Stimulated activated naive B cell treated with anti-CD40 and anti-IgM and Interleukin-4, amounts not matched to agents 10 μg/mL and 1 μg/mL and 100 μg/mL, for 72 hours (primary cell): Measurements from ENCODE around the gene AP5M1.
"Not testable (repeated sequence)": the region's sequence is repeated elsewhere in the genome, so short reads cannot be mapped to it uniquely, and the experiment has no call there.

Experiments used
- ATAC-seq, 2 donors: fragments of 150-1000 bp; cut with Tn5 transposase; replicated peaks; 2 replicates each; pipeline ENCODE4 v1.10.0; 2021; ENCODE audit warnings: moderate library complexity in 1 of 2
- DNase-seq: peaks from one replicate; pipeline ENCODE4 v3.0.0; 2021
- H3K27ac Mint-ChIP-seq: one replicate; pipeline ENCODE4 v1.8.0; 2022; ENCODE audit warnings: mild to moderate bottlenecking, mixed read lengths
- H3K27me3 Mint-ChIP-seq, 2 donors: one replicate each; pipeline ENCODE4 v1.8.0; 2022; ENCODE audit warnings: mixed read lengths in 2 of 2
- H3K36me3 Mint-ChIP-seq, 2 donors: one replicate each; pipeline ENCODE4 v1.8.0; 2022; ENCODE audit warnings: mixed read lengths in 2 of 2, mild to moderate bottlenecking in 1 of 2
- H3K4me1 Mint-ChIP-seq, 2 donors: one replicate each; pipeline ENCODE4 v1.8.0; 2022; ENCODE audit warnings: mixed read lengths in 2 of 2, mild to moderate bottlenecking in 1 of 2
- H3K4me3 Mint-ChIP-seq, 2 donors: one replicate each; pipeline ENCODE4 v1.8.0; 2022; ENCODE audit warnings: mild to moderate bottlenecking in 2 of 2, mixed read lengths in 2 of 2, moderate library complexity in 1 of 2
- H3K9me3 Mint-ChIP-seq, 2 donors: one replicate each; pipeline ENCODE4 v1.8.0; 2022; ENCODE audit warnings: mixed read lengths in 2 of 2, mild to moderate bottlenecking in 1 of 2

Gene AP5M1

DNA sequence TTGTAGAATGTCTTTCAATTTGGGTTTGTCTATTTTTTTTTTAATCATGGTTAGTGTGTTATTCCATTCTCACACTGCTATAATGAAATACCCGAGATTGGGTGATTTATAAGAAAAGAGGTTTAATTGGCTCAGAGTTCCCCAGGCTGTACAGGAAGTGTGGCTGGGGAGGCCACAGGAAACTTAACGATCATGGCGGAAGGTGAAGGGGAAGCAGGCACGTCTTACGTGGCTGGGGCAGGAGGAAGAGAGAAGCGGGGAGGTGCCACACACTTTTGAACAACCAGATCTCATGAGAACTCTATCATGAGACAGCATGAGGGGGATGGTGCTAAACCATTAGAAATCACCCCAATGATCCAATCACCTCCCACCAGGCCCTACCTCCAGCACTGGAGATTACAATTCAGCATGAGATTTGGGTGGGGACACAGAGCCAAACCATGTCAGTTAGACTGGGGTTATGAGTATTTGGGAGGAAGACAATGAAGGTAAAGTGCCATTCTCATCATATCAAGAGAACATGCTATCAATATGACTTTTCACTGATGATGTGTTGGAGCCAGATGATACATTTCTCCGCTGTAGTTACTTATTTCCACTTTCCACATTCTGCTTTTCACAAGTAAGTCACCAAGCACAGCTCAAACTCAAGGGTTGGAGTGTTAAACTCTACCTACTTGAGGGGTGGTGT is 45.8 kb downstream of the AP5M1 start:
- no peak overlapping the region for H3K27ac Mint-ChIP-seq
- no peaks in the 10 kb centered on the region for H3K36me3 Mint-ChIP-seq
- peaks cover 2 to 6% of the 10 kb centered on the region in 2 donors for H3K4me1 Mint-ChIP-seq
- no peak overlapping the region for H3K4me3 Mint-ChIP-seq
- H3K27me3 Mint-ChIP-seq = peaks cover 0 to 6% of the 10 kb centered on the region in 2 donors
- peaks cover 5% of the 10 kb centered on the region in 2 donors for H3K9me3 Mint-ChIP-seq
- no peak for DNase-seq
- no peak for ATAC-seq

DNA sequence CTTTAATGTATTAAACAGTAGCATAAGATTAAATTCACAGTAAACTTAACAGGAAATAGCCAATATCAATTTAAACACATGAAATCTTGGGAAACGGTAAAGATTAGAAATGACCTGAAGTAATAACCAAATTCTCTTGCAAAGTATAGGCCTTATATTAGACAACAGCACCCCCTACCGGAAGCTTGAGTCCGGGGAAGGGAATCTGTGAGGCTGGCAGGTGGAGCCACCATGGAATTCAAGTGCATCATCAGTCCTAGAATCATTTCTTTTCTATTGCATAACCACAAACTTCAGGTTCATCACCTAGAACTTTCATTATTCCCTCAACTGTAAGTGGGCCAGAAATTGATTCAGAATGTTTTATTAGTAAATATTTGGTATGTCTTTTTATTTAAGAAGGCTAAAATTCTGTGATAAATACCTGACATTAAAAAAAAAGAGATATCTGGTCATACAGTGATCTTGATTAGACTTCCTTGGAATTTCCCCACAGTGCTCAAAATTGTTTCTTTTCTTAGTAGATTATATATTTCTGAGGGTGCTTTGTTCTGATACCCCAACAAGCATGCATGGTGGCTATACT is 48.6 kb downstream of the AP5M1 start:
- H3K36me3 Mint-ChIP-seq = no peaks in the 10 kb centered on the region
- peaks cover 2 to 6% of the 10 kb centered on the region in 2 donors for H3K4me1 Mint-ChIP-seq
- peaks cover 0 to 6% of the 10 kb centered on the region in 2 donors for H3K27me3 Mint-ChIP-seq
- no peak overlapping the region for H3K27ac Mint-ChIP-seq
- ATAC-seq (peak; percentile 69 to 74), DNase-seq (peak; percentile 42)
- no peak overlapping the region for H3K4me3 Mint-ChIP-seq
- H3K9me3 Mint-ChIP-seq = peaks cover 5% of the 10 kb centered on the region in 2 donors

DNA sequence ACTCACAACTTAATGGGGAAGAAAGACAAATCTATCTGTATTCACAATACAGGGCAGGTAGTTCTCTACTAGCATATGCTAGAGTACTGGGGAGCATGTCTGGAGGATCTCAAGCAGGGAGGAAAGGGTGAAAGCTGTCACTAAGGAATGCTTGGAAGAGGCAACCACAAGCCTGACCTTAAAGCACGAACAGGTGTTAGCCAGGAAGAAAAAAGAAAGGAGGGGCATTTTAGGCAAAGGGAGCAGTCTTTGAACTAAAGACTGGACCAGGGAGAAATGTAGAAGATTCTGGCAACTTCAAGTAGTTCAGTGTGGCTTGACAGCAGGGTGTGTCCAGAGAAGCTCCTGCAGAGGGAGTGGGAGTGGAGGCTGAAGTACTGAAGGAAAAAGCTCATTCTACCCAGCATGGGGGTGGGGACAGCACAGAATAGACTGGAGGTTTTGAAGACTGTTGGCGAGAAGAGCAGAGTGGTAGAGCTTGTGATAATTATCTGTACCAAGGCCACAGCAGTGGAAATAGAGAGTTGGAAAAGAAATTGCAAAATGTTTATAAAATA is 50.9 kb downstream of the AP5M1 start:
- Mint-ChIP-seq H3K4me1 (no peaks in the 10 kb centered on the region), H3K36me3 (no peaks in the 10 kb centered on the region), H3K27me3 (peaks cover 6 to 7% of the 10 kb centered on the region in 2 donors), H3K27ac (no peak overlapping the region), H3K9me3 (no peaks in the 10 kb centered on the region), H3K4me3 (no peak overlapping the region)
- DNase-seq (no peak), ATAC-seq (no peak)

DNA sequence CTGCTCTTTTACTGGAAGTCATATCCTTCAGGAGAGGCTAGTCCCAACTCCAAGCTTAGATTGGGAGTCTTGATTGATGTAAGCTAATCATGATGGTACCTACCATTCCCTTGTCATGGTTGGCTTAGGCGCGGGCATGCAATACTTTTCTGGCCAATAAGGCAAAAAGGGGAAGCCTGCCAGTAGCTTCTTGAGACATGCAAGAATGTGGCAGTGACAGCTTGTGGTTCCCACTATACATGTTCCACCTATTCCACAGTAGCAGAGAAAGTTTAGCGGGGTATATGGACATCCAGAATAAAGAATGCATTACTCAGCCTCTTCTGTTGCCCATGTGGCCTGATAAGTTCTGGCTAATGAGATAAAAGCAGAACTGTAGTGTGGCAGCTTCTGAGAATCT is 55.0 kb downstream of the AP5M1 start:
- no peak for DNase-seq
- H3K4me3 Mint-ChIP-seq = no peak overlapping the region
- no peak overlapping the region for H3K27ac Mint-ChIP-seq
- no peaks in the 10 kb centered on the region for H3K9me3 Mint-ChIP-seq
- H3K4me1 Mint-ChIP-seq = peaks cover 6 to 8% of the 10 kb centered on the region in 2 donors
- no peak for ATAC-seq
- H3K36me3 Mint-ChIP-seq = no peaks in the 10 kb centered on the region
- H3K27me3 Mint-ChIP-seq = peaks cover 2 to 7% of the 10 kb centered on the region in 2 donors

DNA sequence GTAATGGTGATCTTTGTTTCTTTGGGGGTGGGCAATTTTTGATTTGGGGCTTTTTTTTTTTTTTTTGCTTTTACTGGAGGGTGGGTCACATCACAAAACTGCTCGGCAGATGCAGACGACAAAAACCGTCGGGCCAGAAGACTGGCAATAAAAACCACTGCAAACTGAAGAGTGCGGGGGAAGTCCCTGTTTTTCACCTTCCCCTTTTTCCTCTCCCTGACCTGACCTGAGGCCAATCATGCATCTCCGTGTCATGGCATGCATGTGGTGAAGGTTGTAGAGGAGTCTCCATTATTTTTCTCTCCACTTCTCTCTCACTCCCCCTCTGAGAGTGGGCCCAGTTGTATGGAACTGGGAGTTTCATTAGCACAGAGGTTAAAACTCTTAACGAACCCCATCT is 57.5 kb downstream of the AP5M1 start:
- Mint-ChIP-seq H3K36me3 (no peaks in the 10 kb centered on the region), H3K27ac (peak overlapping the region; percentile 62), H3K4me1 (peaks cover 6 to 8% of the 10 kb centered on the region in 2 donors), H3K4me3 (peak overlapping the region; percentile 13 to 35), H3K9me3 (no peaks in the 10 kb centered on the region), H3K27me3 (peaks cover 4 to 7% of the 10 kb centered on the region in 2 donors)
- ATAC-seq (peak; percentile 96 to 100), DNase-seq (peak; percentile 27)

DNA sequence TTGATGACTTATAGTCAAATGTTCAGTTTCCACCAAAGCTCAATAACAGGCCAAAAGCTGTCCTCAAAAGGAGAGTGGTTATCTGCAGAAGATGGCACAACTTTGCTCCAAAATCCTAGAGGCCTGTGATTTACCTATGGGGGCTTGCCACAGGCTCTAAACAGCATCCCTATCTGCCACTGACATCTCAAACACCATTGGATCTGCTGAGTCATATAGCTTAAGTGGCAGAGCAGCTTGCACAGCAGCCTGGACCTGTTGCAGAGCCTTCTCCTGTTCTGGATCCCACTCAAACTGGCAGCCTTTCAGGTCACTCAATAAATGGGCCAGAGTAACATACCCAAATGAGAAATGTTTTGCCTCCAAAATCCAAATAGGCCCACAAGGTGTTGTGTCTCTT is 61.1 kb downstream of the AP5M1 start:
- Mint-ChIP-seq H3K27me3 (peaks cover 0 to 4% of the 10 kb centered on the region in 2 donors), H3K9me3 (peaks cover 9 to 10% of the 10 kb centered on the region in 2 donors), H3K4me3 (no peak overlapping the region), H3K27ac (no peak overlapping the region), H3K36me3 (peaks cover 0 to 10% of the 10 kb centered on the region in 2 donors), H3K4me1 (peaks cover 6 to 8% of the 10 kb centered on the region in 2 donors)
- DNase-seq (no peak), ATAC-seq (no peak)

DNA sequence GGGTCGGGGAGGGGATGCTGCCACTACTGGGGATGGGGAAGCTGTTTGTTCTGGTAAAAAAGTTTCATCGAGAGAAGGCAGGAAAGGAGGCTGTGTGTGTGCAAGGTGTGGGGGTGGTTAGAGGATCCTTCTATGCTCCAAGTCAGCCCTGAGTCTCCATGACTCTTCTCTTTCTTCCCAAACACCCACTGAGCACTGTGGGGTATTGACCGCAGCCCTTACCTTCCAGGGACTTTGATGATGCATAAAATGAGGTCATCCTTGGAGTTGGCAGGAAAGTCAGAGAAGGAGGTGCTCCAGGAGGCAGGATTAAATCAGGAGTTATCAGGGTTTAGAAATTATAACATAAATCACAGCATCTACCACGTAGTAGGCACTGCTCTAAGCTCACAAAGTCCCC is 63.7 kb downstream of the AP5M1 start:
- peak overlapping the region; percentile 39 for H3K27ac Mint-ChIP-seq
- peaks cover 20 to 24% of the 10 kb centered on the region in 2 donors for H3K9me3 Mint-ChIP-seq
- not testable (repeated sequence) for H3K4me3 Mint-ChIP-seq, H3K27me3 Mint-ChIP-seq, H3K4me1 Mint-ChIP-seq, DNase-seq, ATAC-seq
- H3K36me3 Mint-ChIP-seq = peaks cover 0 to 12% of the 10 kb centered on the region in 2 donors

DNA sequence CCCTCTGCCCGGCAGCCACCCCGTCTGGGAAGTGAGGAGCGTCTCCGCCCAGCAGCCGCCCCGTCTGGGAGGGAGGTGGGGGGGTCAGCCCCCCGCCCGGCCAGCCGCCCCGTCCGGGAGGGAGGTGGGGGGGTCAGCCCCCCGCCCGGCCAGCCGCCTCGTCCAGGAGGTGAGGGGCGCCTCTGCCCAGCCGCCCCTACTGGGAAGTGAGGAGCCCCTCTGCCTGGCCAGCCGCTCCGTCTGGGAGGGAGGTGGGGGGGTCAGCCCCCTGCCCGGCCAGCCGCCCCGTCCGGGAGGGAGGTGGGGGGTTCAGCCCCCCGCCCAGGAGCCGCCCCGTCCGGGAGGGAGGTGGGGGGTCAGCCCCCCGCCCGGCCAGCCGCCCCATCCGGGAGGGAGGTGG is 65.0 kb downstream of the AP5M1 start:
- not testable (repeated sequence) for H3K4me1 Mint-ChIP-seq, H3K27ac Mint-ChIP-seq, ATAC-seq, DNase-seq, H3K4me3 Mint-ChIP-seq, H3K27me3 Mint-ChIP-seq
- Mint-ChIP-seq H3K36me3 (peaks cover 0 to 12% of the 10 kb centered on the region in 2 donors), H3K9me3 (peaks cover 20 to 24% of the 10 kb centered on the region in 2 donors)

DNA sequence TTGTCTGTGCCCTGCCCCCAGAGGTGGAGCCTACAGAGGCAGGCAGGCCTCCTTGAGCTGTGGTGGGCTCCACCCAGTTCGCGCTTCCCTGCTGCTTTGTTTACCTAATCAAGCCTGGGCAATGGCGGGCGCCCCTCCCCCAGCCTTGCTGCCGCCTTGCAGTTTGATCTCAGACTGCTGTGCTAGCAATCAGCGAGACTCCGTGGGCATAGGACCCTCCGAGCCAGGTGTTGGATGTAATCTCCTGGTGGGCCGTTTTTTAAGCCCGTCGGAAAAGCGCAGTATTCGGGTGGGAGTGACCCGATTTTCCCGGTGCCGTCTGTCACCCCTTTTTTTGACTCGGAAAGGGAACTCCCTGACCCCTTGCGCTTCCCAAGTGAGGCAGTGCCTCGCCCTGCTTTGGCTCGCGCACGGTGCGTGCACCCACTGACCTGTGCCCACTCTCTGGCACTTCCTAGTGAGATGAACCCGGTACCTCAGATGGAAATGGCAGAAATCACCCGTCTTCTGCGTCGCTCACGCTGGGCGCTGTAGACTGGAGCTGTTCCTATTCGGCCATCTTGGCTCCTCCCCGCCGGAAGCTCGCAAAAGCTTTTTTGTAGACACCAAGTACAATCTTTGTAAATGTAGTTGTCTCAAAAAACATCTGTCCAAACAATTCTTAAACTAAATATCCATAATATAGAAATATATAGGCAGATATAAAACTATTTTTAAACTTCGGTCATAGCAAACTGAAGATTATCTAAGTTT is 75.0 kb downstream of the AP5M1 start:
- H3K9me3 Mint-ChIP-seq, H3K36me3 Mint-ChIP-seq, H3K4me1 Mint-ChIP-seq, H3K27ac Mint-ChIP-seq, DNase-seq, ATAC-seq: not testable (repeated sequence)
- H3K27me3 Mint-ChIP-seq = peaks cover 3 to 19% of the 10 kb centered on the region in 2 donors
- H3K4me3 Mint-ChIP-seq = peak overlapping the region in 1 of 2 donors; percentile 78

DNA sequence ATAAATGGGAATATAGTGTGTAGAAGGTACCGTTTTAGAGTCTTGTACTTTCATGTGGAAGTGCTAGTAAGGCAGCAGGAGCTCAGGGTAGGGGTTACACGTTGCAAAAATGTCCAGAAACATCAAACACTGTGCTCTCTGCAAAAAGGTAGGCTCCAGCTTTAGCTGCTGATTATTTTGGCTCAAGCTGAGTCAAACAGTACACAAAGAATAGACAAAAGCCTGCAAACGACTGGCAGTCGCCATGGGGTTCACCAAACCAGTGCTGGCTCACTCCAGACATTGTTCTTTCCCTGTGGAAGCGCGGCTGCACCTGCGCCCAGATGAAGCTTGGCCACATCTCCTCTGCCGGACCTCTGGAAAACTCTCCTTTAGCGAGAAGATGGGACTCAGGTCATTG is 76.3 kb downstream of the AP5M1 start:
- Mint-ChIP-seq H3K9me3 (peaks cover 0 to 1% of the 10 kb centered on the region in 2 donors), H3K27me3 (peaks cover 3 to 28% of the 10 kb centered on the region in 2 donors), H3K4me1 (no peaks in the 10 kb centered on the region), H3K4me3 (no peak overlapping the region), H3K36me3 (peaks cover 0 to 3% of the 10 kb centered on the region in 2 donors), H3K27ac (no peak overlapping the region)
- DNase-seq = no peak
- no peak for ATAC-seq

DNA sequence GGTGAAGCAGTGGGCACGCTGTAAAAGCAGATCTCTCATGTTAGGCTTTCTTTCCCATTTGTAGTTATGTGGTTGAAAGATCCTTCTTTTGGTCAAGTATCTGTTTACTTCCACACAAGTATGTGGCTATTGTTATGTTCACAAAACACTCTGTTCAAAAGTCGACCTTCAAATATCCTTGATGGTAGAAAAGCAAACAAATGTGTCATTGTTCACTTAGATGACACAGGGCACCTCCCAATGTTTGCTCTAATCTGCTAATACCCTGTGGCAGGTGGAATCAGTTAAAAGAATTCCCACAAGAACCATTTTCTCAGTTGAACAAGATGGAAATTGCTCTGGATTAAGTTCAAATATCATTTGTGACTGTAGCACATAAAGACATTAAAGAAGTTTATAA is 78.0 kb downstream of the AP5M1 start:
- peaks cover 3 to 28% of the 10 kb centered on the region in 2 donors for H3K27me3 Mint-ChIP-seq

More for the DNA sequence above, 78.0 kb downstream of the AP5M1 start:
- Mint-ChIP-seq H3K4me1 (no peaks in the 10 kb centered on the region), H3K9me3 (peaks cover 0 to 1% of the 10 kb centered on the region in 2 donors), H3K27ac (no peak overlapping the region), H3K36me3 (peaks cover 0 to 3% of the 10 kb centered on the region in 2 donors), H3K4me3 (no peak overlapping the region)
- DNase-seq = no peak
- no peak for ATAC-seq
